HCT116 (cell line): ENCODE results near the gene BCL11A. TPM values are rescaled to one million over a fixed set of nuclear protein-coding genes. Genes with fewer than 3 reads are reported as not detected.

Experiments used
- ATAC-seq: fragments of 200-7000 bp; cut with Tn5 transposase; 2 replicates; pipeline ENCODE4 v1.9.1; 2020; ENCODE audit warnings: mild to moderate bottlenecking, moderate library complexity
- BruUV-seq: library from RNA; stranded (reverse); fragments of 400-500 nt; replicated peaks from 2 replicates; lab custom pipeline; 2021; lab: Mats Ljungman, UMichigan
- CTCF ChIA-PET: fragments of 300-600 bp; sonication (Branson Sonifier 250); formaldehyde crosslinking; loops from one replicate; lab custom pipeline; 2021; ENCODE audit warnings: antibody characterized with exemption; lab: Charles Lee
- POLR2A ChIA-PET: fragments of 300-600, 350-600 bp; sonication (Branson Sonifier 250); formaldehyde crosslinking; loops from one replicate; lab custom pipeline; 2021; ENCODE audit warnings: antibody characterized with exemption; lab: Charles Lee
- RAD21 ChIA-PET, 2 experiments: fragments of 300-600 bp; sonication (Branson Sonifier 250); formaldehyde crosslinking; loops; one replicate each; lab custom pipeline; 2023; ENCODE audit warnings: low total read pairs in 2 of 2; ENCODE audit not compliant: uncharacterized antibody in 2 of 2, unreplicated experiment in 2 of 2, low non-redundant PET in 1 of 2; lab: Charles Lee
- DNase-seq: peaks from one replicate; pipeline ENCODE4 v3.0.0-alpha.2; 2010; ENCODE audit warnings: low read depth, low spot score
- H2AFZ ChIP-seq: fragments of 200-600 bp; shearing (Covaris generic), sonication (generic); 2 replicates; pipeline ENCODE4 v1.6.1; 2017; ENCODE audit warnings: low read depth, mixed run types, mixed read lengths, antibody characterized with exemption, low read length; ENCODE audit not compliant: poor library complexity, severe bottlenecking
- H3K27ac ChIP-seq: 2 replicates; pipeline ENCODE4 v1.5.1; 2012; ENCODE audit warnings: low read depth, low read length
- H3K27me3 ChIP-seq: fragments of 200-600 bp; sonication (generic); 2 replicates; pipeline ENCODE4 v1.6.1; 2016; ENCODE audit warnings: mixed run types, low read length, mixed read lengths; ENCODE audit not compliant: insufficient read depth
- H3K36me3 ChIP-seq, 2 experiments: fragments of 200-500 bp in 1 of 2; fragments of 200-600 bp in 1 of 2; sonication (Bioruptor generic) in 1 of 2; sonication (generic) in 1 of 2; 2 replicates each; pipeline versions ENCODE4 v1.5.1 to v1.6.1; 2014 to 2016; ENCODE audit warnings: low read length in 2 of 2, inconsistent platforms in 1 of 2, mixed read lengths in 1 of 2, mixed run types in 1 of 2; ENCODE audit not compliant: insufficient read depth in 2 of 2, control insufficient read depth in 1 of 2
- H3K4me1 ChIP-seq, 2 experiments: fragments of 200-600 bp in 1 of 2; sonication (generic) in 1 of 2; 2 replicates each; pipeline versions ENCODE4 v1.5.1 to v1.6.1; 2012 to 2017; ENCODE audit warnings: low read length in 2 of 2, inconsistent platforms in 1 of 2, mild to moderate bottlenecking in 1 of 2, mixed read lengths in 1 of 2, mixed run types in 1 of 2, moderate library complexity in 1 of 2; ENCODE audit not compliant: insufficient read depth in 2 of 2, control insufficient read depth in 1 of 2
- H3K4me2 ChIP-seq: fragments of 200-600 bp; sonication (generic); 2 replicates; pipeline ENCODE4 v1.6.1; 2017; ENCODE audit warnings: mixed run types, low read length, mixed read lengths
- H3K4me3 ChIP-seq, 2 experiments: fragments of 200-600 bp in 1 of 2; sonication (generic) in 1 of 2; replicated peaks in 1 of 2; 2 replicates each; pipeline ENCODE4 v1.5.1; 2011 to 2016; ENCODE audit warnings: low read length in 2 of 2, control low read depth in 1 of 2, low read depth in 1 of 2, mild to moderate bottlenecking in 1 of 2, mixed read lengths in 1 of 2, mixed run types in 1 of 2
- H3K79me2 ChIP-seq: fragments of 200-600 bp; sonication (generic); 2 replicates; pipeline ENCODE4 v1.6.1; 2017; ENCODE audit warnings: mild to moderate bottlenecking, mixed run types, low read length, moderate library complexity, mixed read lengths; ENCODE audit not compliant: insufficient read depth
- H3K9ac ChIP-seq: fragments of 200-600 bp; sonication (generic); 2 replicates; pipeline ENCODE4 v1.6.1; 2016; ENCODE audit warnings: low read length, mixed read lengths
- H3K9me2 ChIP-seq: fragments of 200-600 bp; sonication (generic), shearing (Covaris generic); 2 replicates; pipeline ENCODE4 v1.6.1; 2017; ENCODE audit warnings: mixed run types, mild to moderate bottlenecking, moderate library complexity; ENCODE audit not compliant: insufficient read depth
- H3K9me3 ChIP-seq, 2 experiments: fragments of 200-500 bp in 1 of 2; fragments of 200-600 bp in 1 of 2; sonication (Bioruptor generic) in 1 of 2; sonication (generic) in 1 of 2; 2 replicates each; pipeline ENCODE4 v1.6.1; 2014 to 2017; ENCODE audit warnings: low read length in 2 of 2, mixed read lengths in 2 of 2, inconsistent platforms in 1 of 2, low read depth in 1 of 2, mild to moderate bottlenecking in 1 of 2, mixed run types in 1 of 2, moderate library complexity in 1 of 2; ENCODE audit not compliant: control insufficient read depth in 1 of 2, insufficient read depth in 1 of 2
- H4K20me1 ChIP-seq: fragments of 200-600 bp; sonication (generic), shearing (Covaris generic); 2 replicates; pipeline ENCODE4 v1.6.1; 2017; ENCODE audit warnings: mixed run types, mild to moderate bottlenecking, moderate library complexity; ENCODE audit not compliant: insufficient read depth
- ATF3 ChIP-seq: IDR thresholded peaks from 2 replicates; pipeline ENCODE4 v1.6.1; 2012
- CBX3 ChIP-seq: IDR thresholded peaks from 2 replicates; pipeline ENCODE4 v1.6.1; 2012; ENCODE audit warnings: low read depth
- CTCF ChIP-seq, 3 experiments: fragments of 200-600 bp in 1 of 3; sonication (generic) in 1 of 3; IDR thresholded peaks in 2 of 3; conservative IDR thresholded peaks in 1 of 3; 2 replicates each; pipeline ENCODE4 v1.5.1; 2012 to 2017; ENCODE audit warnings: low read depth in 2 of 3, low read length in 2 of 3, antibody characterized with exemption in 1 of 3, borderline replicate concordance in 1 of 3, control low read depth in 1 of 3, mild to moderate bottlenecking in 1 of 3, mixed read lengths in 1 of 3, mixed run types in 1 of 3, moderate library complexity in 1 of 3; ENCODE audit not compliant: insufficient read depth in 1 of 3
- EGR1 ChIP-seq: IDR thresholded peaks from 2 replicates; pipeline ENCODE4 v1.6.1; 2012; ENCODE audit warnings: low read depth
- EZH2 ChIP-seq: fragments of 200-600 bp; sonication (generic); IDR thresholded peaks from 2 replicates; pipeline ENCODE4 v1.6.1; 2017; ENCODE audit warnings: antibody characterized with exemption, mixed run types
- EZH2phosphoT487 ChIP-seq: fragments of 200-600 bp; IDR thresholded peaks from 2 replicates; pipeline ENCODE4 v1.6.1; 2018; ENCODE audit warnings: antibody characterized with exemption, borderline replicate concordance
- FOSL1 ChIP-seq: IDR thresholded peaks from 2 replicates; pipeline ENCODE4 v1.6.1; 2012; ENCODE audit warnings: low read depth
- POLR2A ChIP-seq: IDR thresholded peaks from 2 replicates; pipeline ENCODE4 v1.7.0; 2011; ENCODE audit warnings: borderline replicate concordance; ENCODE audit not compliant: insufficient read depth, insufficient read length; ENCODE audit errors: extremely low read depth
- POLR2AphosphoS5 ChIP-seq: IDR thresholded peaks from 2 replicates; pipeline ENCODE4 v1.6.1; 2011; ENCODE audit warnings: mild to moderate bottlenecking, low read depth, low read length, moderate library complexity
- REST ChIP-seq: IDR thresholded peaks from 2 replicates; pipeline ENCODE4 v1.6.1; 2012; ENCODE audit warnings: low read depth
- SP1 ChIP-seq: IDR thresholded peaks from 2 replicates; pipeline ENCODE4 v1.6.1; 2012; ENCODE audit warnings: low read depth
- SRF ChIP-seq: IDR thresholded peaks from 2 replicates; pipeline ENCODE4 v1.6.1; 2012; ENCODE audit warnings: low read depth
- YY1 ChIP-seq: IDR thresholded peaks from 2 replicates; pipeline ENCODE4 v1.6.1; 2011; ENCODE audit warnings: low read length, low read depth, moderate library complexity, mild to moderate bottlenecking; ENCODE audit not compliant: insufficient replicate concordance; ENCODE audit errors: extremely low read depth
- ZBTB33 ChIP-seq: IDR thresholded peaks from 2 replicates; pipeline ENCODE4 v1.6.1; 2011; ENCODE audit warnings: mild to moderate bottlenecking, low read length, moderate library complexity; ENCODE audit not compliant: insufficient replicate concordance; ENCODE audit errors: extremely low read depth
- ZFX ChIP-seq: fragments of 450-650 bp; IDR thresholded peaks from 2 replicates; pipeline ENCODE4 v1.6.1; 2017
- ZNF274 ChIP-seq: fragments of 200-500 bp; sonication (Bioruptor generic); IDR thresholded peaks from 2 replicates; pipeline ENCODE4 v1.6.1; 2014; ENCODE audit warnings: mild to moderate bottlenecking, low read depth, low read length, inconsistent platforms
- intact Hi-C: fragments of 100-400 bp; cut with micrococcal nuclease; formaldehyde crosslinking; loops from 2 replicates; pipeline ENCODE4 v1.10.0; 2022
- total RNA-seq: library from RNA; stranded (reverse); gene quantifications from one replicate; pipeline ENCODE4 v1.2.1, GENCODE V29; 2021; ENCODE audit not compliant: unreplicated experiment

The BCL11A gene
- total RNA-seq, 1 experiment from 2014 or later = 0.71 TPM

- no peak for TF ChIP-seq ZNF274
- TF ChIP-seq ATF3 = no peak
- no peak for TF ChIP-seq EZH2
- no peak for TF ChIP-seq POLR2A
- no peak for TF ChIP-seq ZFX
- TF ChIP-seq FOSL1 = no peak
These were observed 8.4 kb downstream of the BCL11A start (continued) for GRCh38 chr2:60544954-60545560.

GRCh38 chr2:60544062-60544461, 9.4 kb downstream of the BCL11A start:
- CTCF ChIA-PET = no interaction called here
- Histone ChIP-seq H3K4me3 (no peak overlapping the region), H3K36me3 (no peaks in the 10 kb centered on the region), H3K9ac (no peak overlapping the region), H2AFZ (no peak overlapping the region), H3K9me3 (no peaks in the 10 kb centered on the region), H3K27me3 (peaks cover 64% of the 10 kb centered on the region), H3K4me1 (no peaks in the 10 kb centered on the region), H3K4me2 (no peak overlapping the region), H3K9me2 (no peaks in the 10 kb centered on the region), H3K79me2 (no peaks in the 10 kb centered on the region), H4K20me1 (no peaks in the 10 kb centered on the region), H3K27ac (no peak overlapping the region)
- DNase-seq (no peak), ATAC-seq (no peak)
- intact Hi-C loops = no loop called here
- RAD21 ChIA-PET = no interaction called here
- POLR2A ChIA-PET = no interaction called here
- BruUV-seq = no TSS peak
- TF ChIP-seq POLR2A = no peak
- TF ChIP-seq ZBTB33 = no peak
- TF ChIP-seq EGR1 = no peak
- no peak for TF ChIP-seq YY1
- no peak for TF ChIP-seq SRF
- TF ChIP-seq CTCF (IDR thresholded peaks at IDR 0.05 in 2 of 3, conservative IDR thresholded peaks at IDR 0.05 in 1 of 3; ENCODE audit: borderline replicate concordance in 1 of 3, insufficient read depth in 1 of 3, low read depth in 2 of 3, low read length in 2 of 3) = no peak
- no peak for TF ChIP-seq SP1
- no peak for TF ChIP-seq ZNF274
- no peak for TF ChIP-seq CBX3
- no peak for TF ChIP-seq EZH2phosphoT487
- no peak for TF ChIP-seq POLR2AphosphoS5
- TF ChIP-seq REST = no peak
